Activated naive CD4-positive, alpha-beta T cell treated with anti-CD3 and anti-CD28 coated beads, Interleukin-2, amount 50 U/mL, for 72 hours (primary cell): ENCODE measurements around the gene IL1B. TPM values are rescaled to one million over a fixed set of nuclear protein-coding genes. Genes with fewer than 3 reads are reported as not detected.

Experiments
- ATAC-seq, 2 donors: fragments of 150-1000 bp; cut with Tn5 transposase; 2 replicates each; pipeline ENCODE4 v1.10.0; 2021; ENCODE audit warnings: mild to moderate bottlenecking in 2 of 2, moderate library complexity in 2 of 2
- DNase-seq, 2 donors: peaks; one replicate each; pipeline ENCODE4 v3.0.0; 2021 to 2022; ENCODE audit warnings: low spot score in 2 of 2
- H3K27ac Mint-ChIP-seq, 2 donors: one replicate each; pipeline ENCODE4 v1.8.0; 2022; ENCODE audit warnings: mild to moderate bottlenecking in 2 of 2, mixed read lengths in 2 of 2
- H3K36me3 Mint-ChIP-seq, 2 donors: one replicate each; pipeline ENCODE4 v1.8.0; 2022; ENCODE audit warnings: mixed read lengths in 2 of 2
- H3K9me3 Mint-ChIP-seq, 2 donors: one replicate each; pipeline ENCODE4 v1.8.0; 2022; ENCODE audit warnings: mixed read lengths in 2 of 2
- total RNA-seq, 2 donors: library from RNA; stranded (reverse); gene quantifications; one replicate each; pipeline ENCODE4 v1.2.3, GENCODE V29; 2022

The IL1B gene
- total RNA-seq, 2 donors from 2014 or later, result 0.25 TPM; not detected in 1

- no peaks in the 10 kb centered on the region for H3K36me3 Mint-ChIP-seq
- no peak for DNase-seq
- no peak overlapping the region for H3K27ac Mint-ChIP-seq
- ATAC-seq, result no peak
- no peaks in the 10 kb centered on the region for H3K9me3 Mint-ChIP-seq
These were observed 49.3 kb downstream of the IL1B start for GRCh38 chr2:112787294-112787693.

- Mint-ChIP-seq H3K27ac (no peak within 1 kb of the TSS), H3K9me3 (no peaks in the 10 kb centered on the region), H3K36me3 (no peaks in the 10 kb centered on the region)
- ATAC-seq (peak; percentile 39 to 40), DNase-seq (no peak)
These were observed 52.1 kb downstream of the IL1B start, which contains the start of gene IL1A for GRCh38 chr2:112784199-112785189. IL1A (minus strand) TSS chr2:112784493; CDS start chr2:112783770, 723 bp downstream.

GRCh38 chr2:112783187-112783714 is 53.3 kb downstream of the IL1B start:
- Mint-ChIP-seq H3K9me3 (no peaks in the 10 kb centered on the region), H3K27ac (no peak overlapping the region)
- ATAC-seq, result no peak

GRCh38 chr2:112782234-112782799 is 54.3 kb downstream of the IL1B start:
- ATAC-seq (peak in 1 of 2 donors; percentile 53), DNase-seq (no peak)
- no peak overlapping the region for H3K27ac Mint-ChIP-seq
- peaks cover 0 to 3% of the 10 kb centered on the region in 2 donors for H3K9me3 Mint-ChIP-seq
- H3K36me3 Mint-ChIP-seq, result peaks cover 0 to 2% of the 10 kb centered on the region in 2 donors

More at GRCh38 chr2:112783187-112783714, 53.3 kb downstream of the IL1B start:
- no peaks in the 10 kb centered on the region for H3K36me3 Mint-ChIP-seq
- no peak for DNase-seq

Other genes with a start within 250 kb of the IL1B start
- gene SLC20A1, start 190.8 kb downstream of the IL1B start, total RNA-seq, result 100 to 1,000 TPM in 1 of 2 donors, 10 to 100 TPM in 1; 70.8 to 149 TPM
- not detected for gene NT5DC4, start 115.8 kb downstream of the IL1B start, total RNA-seq
- 10 to 100 TPM; 22.5 to 55.6 TPM for gene CKAP2L, start 72.2 kb downstream of the IL1B start, total RNA-seq
- gene IL1A, start 52.3 kb downstream of the IL1B start, total RNA-seq, result 1 to 10 TPM in 1 of 2 donors, under 1 TPM in 1; 0.49 to 2.0 TPM
- under 1 TPM in 1 of 2 donors, not detected in 1; 0.32 TPM for gene IL37, start 74.4 kb upstream of the IL1B start, total RNA-seq
- not detected for gene IL36G, start 141.2 kb upstream of the IL1B start, total RNA-seq
- not detected for gene IL36A, start 168.7 kb upstream of the IL1B start, total RNA-seq
- gene IL36B, start 216.1 kb upstream of the IL1B start, total RNA-seq, result not detected
- not detected for gene IL36RN, start 222.4 kb upstream of the IL1B start, total RNA-seq
- gene IL1F10, start 231.2 kb upstream of the IL1B start, total RNA-seq, result not detected